ENCODE results near the gene PI4KB.
A peak's percentile ranks its signal among the peaks of the same experiment; 100 is the strongest.

PI4KB gene

DNA sequence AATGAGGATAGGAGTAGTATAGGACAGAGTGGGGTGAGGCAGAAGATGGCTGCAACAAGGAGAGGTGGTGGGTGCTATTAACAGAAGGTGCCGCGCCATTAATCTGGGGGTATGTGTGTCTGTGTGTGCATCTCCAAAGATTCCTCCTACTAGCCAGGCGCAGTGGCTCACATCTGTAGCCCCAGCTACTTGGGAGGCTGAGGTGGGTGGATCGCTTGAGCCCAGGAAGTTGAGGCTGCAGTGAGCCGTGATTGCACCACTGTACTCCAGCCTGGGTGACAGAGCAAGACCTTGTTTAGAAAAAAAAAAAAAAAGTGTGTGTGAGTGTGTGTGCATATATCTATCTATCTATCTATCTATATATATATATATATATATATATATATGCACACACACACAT lies 51.9 kb downstream of the PI4KB start:
- DNase-seq = peak; percentile 18

DNA sequence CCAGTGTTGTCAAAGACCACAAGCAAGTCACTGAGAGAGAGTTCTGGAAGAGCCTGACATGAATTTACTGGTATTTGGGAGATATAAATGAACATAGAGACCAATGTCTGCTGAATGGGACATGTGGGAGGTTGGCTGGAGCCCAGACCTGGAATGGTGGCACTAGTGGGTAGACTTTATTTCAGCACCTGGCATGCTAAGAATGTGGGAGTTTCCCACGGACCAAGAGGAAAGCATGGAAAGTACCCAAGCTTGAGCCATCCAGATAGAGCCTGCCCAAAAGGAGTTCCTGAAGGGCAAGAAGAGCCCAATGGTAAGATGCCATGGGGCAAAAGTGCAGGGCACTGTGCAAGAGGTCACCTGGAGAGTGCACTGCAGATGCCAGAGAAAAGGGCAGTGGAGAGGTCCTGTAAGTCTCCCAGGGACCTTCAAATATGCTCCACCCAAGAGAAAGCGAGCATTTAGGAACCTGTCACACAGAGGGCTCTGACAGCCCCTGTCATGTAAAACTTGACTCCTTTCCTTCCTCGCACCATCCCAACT lies 53.2 kb downstream of the PI4KB start:
- no peak for DNase-seq

GRCh38 chr1:151267760-151268159 lies 59.5 kb downstream of the PI4KB start:
- DNase-seq = no peak

- DNase-seq = no peak
Measured at GRCh38 chr1:151266821-151267220, 60.4 kb downstream of the PI4KB start.

GRCh38 chr1:151266315-151266714 lies 60.9 kb downstream of the PI4KB start:
- DNase-seq = no peak

- no peak for DNase-seq
Measured at GRCh38 chr1:151265446-151266236, 61.6 kb downstream of the PI4KB start.

GRCh38 chr1:151259351-151259750 lies 67.9 kb downstream of the PI4KB start:
- no peak for DNase-seq

DNA sequence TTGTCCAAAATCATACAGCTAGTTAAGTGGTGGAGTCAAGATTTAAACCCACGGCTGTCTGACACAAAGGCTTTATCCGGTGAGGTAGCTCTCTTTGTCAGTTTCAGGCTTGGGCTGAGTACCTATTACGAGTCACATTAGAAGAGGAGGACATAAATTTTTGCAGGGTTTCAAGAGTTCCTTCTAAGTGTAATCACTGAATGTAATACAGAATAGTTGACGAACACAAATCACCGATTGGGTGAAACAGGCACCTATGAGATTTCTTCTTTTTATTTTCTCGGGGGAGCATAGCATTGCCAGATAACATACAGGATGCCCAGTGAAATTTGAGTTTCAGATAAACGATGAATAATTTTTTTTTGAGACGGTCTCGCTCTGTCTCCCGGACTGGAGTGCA lies 71.8 kb downstream of the PI4KB start:
- DNase-seq = no peak

DNA sequence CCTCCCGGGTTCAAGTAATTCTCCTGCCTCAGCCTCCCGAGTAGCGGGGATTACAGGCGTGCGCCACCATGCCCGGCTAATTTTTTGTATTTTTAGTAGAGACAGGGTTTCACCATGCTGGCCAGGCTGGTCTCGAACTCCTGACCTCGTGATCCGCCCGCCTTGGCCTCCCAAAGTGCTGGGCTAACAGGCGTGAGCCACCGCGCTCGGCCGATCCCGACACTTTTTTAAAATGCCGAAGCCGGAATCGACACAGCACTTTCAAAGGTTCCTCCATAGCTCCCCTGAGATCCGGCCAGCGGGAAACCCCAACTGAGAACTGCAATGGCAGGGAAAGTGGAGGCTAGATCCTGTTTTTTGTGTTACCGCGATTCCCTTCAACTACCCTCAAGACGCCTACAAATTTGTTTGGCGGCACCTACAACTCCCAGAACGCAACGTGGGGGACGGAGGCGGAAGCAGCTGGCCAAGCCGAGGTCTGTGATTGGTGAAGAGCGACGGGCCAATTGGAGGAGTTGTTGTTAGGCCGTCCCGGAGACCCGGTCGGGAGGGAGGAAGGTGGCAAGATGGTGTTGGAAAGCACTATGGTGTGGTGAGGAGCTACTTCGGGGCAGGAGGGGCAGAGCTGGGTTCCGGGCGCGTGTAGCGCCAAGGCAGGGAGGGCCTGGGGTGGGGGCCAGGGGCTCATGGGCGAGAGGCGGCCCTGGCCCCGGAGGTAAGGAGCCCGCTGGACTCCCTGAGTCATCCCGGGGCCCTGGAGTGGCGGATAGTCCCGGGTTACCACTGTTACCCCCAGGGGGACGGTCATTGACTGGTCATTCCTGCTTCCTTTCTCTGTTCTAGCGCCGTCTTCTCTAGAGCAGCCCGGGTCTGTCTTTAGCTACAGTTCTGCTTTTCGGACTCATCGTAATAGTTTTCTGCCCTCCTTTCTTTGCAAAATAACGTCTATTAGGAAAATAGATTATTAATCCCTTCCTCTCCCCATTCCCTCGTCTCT lies 72.7 kb downstream of the PI4KB start, which contains the start of gene PSMD4:
TSS of gene PSMD4 (plus strand) at position 518 of the 997 bp plus-strand sequence. CDS start at position 567, 49 bp downstream.
- DNase-seq = peak; percentile 94

DNA sequence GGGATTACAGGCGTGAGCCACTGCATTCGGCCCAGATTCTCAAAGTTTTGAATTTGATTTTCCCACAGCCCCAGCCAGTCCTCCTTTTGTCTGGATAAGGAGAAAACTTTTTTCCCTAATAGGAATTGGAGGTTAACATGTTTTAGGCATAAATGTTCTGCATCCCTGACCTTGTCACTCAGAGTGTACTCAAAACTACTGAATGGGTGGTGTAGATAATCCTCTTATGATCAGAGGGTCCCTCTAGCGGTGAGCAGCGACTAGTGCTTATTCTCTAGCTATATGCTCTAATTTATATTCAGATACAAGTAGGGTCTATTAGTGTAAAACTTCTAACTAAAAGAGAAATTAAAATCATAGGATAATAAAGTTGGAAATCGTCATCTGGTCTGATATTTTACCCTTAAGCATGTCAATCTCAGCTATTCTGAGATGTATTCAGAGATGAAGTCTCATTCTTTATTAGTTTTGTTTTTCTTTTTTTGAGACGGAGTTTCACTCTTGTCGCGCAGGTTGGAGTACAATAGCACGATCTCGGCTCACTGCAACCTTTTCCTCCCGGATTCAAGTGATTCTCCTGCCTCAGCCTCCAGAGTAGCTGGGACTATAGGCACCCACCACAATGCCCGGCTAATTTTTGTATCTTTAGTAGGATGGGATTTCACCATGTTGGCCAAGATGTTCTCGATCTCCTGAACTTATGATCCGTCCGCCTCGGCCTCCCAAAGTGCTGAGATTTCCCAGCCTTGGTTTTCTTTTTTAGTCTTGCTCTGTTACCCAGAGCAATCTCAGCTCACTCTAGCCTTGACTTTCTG lies 75.4 kb downstream of the PI4KB start:
- peak; percentile 69 for DNase-seq

DNA sequence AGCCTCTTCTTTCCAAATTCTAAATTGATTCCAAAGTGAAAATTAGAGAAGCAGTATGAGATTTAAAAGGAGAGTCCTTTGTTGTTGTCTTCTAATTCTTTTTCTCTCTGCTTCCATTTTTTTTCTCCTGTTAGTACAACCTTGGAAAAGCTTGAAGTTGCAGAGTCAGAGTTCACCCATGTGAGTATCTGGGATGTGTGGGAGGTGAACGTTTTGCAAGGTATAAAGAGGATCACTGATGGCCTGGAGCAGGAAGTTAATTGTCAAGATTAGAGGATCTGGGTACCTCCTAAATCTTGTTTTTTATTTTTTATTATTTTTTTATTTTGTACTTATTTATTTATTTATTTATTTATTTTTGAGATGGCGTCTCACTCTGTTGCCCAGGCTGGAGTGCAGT lies 80.4 kb downstream of the PI4KB start:
- no peak for DNase-seq

GRCh38 chr1:151243683-151244216 lies 83.5 kb downstream of the PI4KB start:
- DNase-seq = no peak

GRCh38 chr1:151242442-151242841 lies 84.8 kb downstream of the PI4KB start:
- DNase-seq = no peak

Measured in GF-D8 (cell line).